Type B pancreatic cell (in vitro differentiated cells): ENCODE results near the gene EFEMP2. TPM values are rescaled to one million over a fixed set of nuclear protein-coding genes. Genes with fewer than 3 reads are reported as not detected.
A peak's percentile ranks its signal among the peaks of the same experiment; 100 is the strongest.

Experiments used
- DNase-seq: peaks from one replicate; pipeline ENCODE4 v3.0.0; 2021; ENCODE audit warnings: mixed read lengths; ENCODE audit not compliant: unreplicated experiment; ENCODE audit errors: extremely low spot score
- H3K27ac Mint-ChIP-seq: 2 replicates; pipeline ENCODE4 v1.8.0; 2021; ENCODE audit warnings: mild to moderate bottlenecking, mixed read lengths
- H3K27me3 Mint-ChIP-seq: 2 replicates; pipeline ENCODE4 v1.8.0; 2021; ENCODE audit warnings: mixed read lengths
- H3K36me3 Mint-ChIP-seq: 2 replicates; pipeline ENCODE4 v1.8.0; 2021; ENCODE audit warnings: mixed read lengths
- H3K4me1 Mint-ChIP-seq: one replicate; pipeline ENCODE4 v1.8.0; 2021; ENCODE audit warnings: mixed read lengths; ENCODE audit not compliant: unreplicated experiment
- H3K4me3 Mint-ChIP-seq: 2 replicates; pipeline ENCODE4 v1.8.0; 2021; ENCODE audit warnings: mild to moderate bottlenecking, mixed read lengths
- H3K9me3 Mint-ChIP-seq: 2 replicates; pipeline ENCODE4 v1.8.0; 2021; ENCODE audit warnings: mixed read lengths
- total RNA-seq: library from RNA; stranded (reverse); gene quantifications from 2 replicates; pipeline ENCODE4 v1.2.1, GENCODE V29; 2021; ENCODE audit warnings: low replicate concordance
- TF ChIP-seq, protein P1 (sequence below): fragments of 200-600 bp; sonication (generic); conservative IDR thresholded peaks from 2 replicates; pipeline ENCODE4 v1.5.0; 2021; ENCODE audit warnings: antibody characterized with exemption, mild to moderate bottlenecking

EFEMP2 gene
- total RNA-seq, 1 donor from 2014 or later, result 24.5 TPM

DNA sequence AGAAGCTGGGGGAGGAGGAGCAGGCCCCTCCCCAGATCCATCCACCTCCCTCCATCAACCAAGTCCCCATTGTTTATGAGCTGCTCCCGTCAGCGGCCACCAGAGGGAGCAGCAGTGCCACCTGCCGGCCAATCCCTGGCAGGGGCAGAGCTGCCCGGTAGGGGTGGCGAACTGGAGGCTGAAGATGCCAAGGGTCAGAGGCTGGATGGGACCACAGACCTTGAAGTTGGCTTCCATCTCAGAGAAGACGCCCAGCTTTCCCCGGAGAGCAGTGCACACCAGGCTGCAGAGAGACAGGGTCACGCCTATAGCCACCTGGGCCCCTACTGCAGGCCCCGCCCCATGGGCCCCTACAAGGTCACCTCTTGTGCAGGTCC lies 12.1 kb upstream of the EFEMP2 start:
- peaks cover 23% of the 10 kb centered on the region for H3K4me1 Mint-ChIP-seq
- peaks cover 5% of the 10 kb centered on the region for H3K36me3 Mint-ChIP-seq
- TF ChIP-seq, protein P1, sequence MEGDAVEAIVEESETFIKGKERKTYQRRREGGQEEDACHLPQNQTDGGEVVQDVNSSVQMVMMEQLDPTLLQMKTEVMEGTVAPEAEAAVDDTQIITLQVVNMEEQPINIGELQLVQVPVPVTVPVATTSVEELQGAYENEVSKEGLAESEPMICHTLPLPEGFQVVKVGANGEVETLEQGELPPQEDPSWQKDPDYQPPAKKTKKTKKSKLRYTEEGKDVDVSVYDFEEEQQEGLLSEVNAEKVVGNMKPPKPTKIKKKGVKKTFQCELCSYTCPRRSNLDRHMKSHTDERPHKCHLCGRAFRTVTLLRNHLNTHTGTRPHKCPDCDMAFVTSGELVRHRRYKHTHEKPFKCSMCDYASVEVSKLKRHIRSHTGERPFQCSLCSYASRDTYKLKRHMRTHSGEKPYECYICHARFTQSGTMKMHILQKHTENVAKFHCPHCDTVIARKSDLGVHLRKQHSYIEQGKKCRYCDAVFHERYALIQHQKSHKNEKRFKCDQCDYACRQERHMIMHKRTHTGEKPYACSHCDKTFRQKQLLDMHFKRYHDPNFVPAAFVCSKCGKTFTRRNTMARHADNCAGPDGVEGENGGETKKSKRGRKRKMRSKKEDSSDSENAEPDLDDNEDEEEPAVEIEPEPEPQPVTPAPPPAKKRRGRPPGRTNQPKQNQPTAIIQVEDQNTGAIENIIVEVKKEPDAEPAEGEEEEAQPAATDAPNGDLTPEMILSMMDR, result peak; percentile 99
- H3K4me3 Mint-ChIP-seq, result peak overlapping the region; percentile 79
- peak overlapping the region; percentile 43 for H3K27ac Mint-ChIP-seq
- no peak for DNase-seq
- no peaks in the 10 kb centered on the region for H3K9me3 Mint-ChIP-seq
- H3K27me3 Mint-ChIP-seq, result peaks cover 2% of the 10 kb centered on the region

DNA sequence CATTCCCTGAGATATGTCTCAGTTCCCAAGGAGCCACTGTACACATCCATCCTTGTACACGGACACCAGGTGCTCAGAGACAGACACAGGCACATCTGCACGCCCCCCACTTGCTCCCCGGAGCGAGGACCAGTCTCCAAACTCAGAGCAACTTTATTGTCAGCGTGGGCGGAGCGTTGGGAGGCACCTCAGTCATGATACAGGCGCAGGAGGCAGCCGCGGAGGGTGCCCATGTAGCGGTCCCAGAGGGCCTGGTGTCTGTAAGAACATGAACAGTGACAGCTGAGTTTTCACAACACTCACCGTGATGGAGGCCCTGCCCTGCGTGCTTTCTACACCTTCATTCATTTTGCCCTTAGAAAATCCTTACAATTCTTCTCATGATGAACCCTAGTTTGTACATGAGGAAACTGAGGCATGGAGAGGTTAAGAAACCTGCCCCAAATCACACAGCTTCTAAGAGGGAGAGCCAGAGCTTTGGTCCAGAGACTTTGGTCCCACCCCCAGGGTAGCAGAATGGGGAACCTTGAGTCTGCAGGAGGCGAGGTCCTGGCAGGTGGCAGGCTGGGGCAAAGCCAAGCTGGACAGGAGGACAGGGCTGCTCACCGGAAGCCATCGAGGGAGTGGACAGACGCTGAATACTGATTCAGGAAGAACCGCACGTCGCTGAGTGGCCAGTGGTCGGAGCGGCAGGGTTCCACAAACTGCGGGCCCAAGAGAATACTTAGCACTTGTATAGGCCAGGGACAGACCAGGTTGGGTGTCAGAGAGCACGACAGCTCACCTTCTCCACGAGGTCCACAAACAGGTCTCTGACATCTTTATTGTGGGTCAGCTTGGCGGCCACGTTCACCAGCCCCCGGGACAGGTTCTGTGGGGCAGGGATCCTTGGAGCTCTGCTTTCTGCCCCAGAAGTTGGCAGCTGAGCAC lies 11.5 kb upstream of the EFEMP2 start:
- H3K4me1 Mint-ChIP-seq, result peaks cover 17% of the 10 kb centered on the region
- DNase-seq, result no peak
- peak overlapping the region; percentile 79 for H3K4me3 Mint-ChIP-seq
- no peaks in the 10 kb centered on the region for H3K27me3 Mint-ChIP-seq
- TF ChIP-seq, protein P1, result no peak
- H3K9me3 Mint-ChIP-seq, result no peaks in the 10 kb centered on the region
- peak overlapping the region; percentile 43 for H3K27ac Mint-ChIP-seq
- H3K36me3 Mint-ChIP-seq, result peaks cover 5% of the 10 kb centered on the region

DNA sequence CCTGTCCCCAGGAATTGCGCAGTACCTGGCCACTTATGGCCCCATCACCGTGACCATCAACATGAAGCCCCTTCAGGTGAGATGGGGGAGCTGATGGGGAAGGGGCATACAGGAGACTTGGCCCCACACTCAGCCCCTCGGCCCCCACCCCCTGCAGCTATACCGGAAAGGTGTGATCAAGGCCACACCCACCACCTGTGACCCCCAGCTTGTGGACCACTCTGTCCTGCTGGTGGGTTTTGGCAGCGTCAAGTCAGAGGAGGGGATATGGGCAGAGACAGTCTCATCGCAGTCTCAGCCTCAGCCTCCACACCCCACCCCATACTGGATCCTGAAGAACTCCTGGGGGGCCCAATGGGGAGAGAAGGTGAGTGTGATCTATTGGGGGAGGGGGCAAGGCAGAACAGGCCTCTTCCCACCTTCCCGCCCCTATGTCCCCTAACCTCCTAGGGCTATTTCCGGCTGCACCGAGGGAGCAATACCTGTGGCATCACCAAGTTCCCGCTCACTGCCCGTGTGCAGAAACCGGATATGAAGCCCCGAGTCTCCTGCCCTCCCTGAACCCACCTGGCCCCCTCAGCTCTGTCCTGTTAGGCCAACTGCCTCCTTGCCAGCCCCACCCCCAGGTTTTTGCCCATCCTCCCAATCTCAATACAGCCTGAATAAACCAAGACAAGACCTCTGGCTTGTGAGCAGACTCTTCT lies 10.6 kb upstream of the EFEMP2 start:
- Mint-ChIP-seq H3K4me1 (peaks cover 13% of the 10 kb centered on the region), H3K27ac (no peak overlapping the region), H3K27me3 (no peaks in the 10 kb centered on the region), H3K9me3 (no peaks in the 10 kb centered on the region), H3K4me3 (no peak overlapping the region), H3K36me3 (peaks cover 5% of the 10 kb centered on the region)
- no peak for DNase-seq
- TF ChIP-seq, protein P1, result no peak

DNA sequence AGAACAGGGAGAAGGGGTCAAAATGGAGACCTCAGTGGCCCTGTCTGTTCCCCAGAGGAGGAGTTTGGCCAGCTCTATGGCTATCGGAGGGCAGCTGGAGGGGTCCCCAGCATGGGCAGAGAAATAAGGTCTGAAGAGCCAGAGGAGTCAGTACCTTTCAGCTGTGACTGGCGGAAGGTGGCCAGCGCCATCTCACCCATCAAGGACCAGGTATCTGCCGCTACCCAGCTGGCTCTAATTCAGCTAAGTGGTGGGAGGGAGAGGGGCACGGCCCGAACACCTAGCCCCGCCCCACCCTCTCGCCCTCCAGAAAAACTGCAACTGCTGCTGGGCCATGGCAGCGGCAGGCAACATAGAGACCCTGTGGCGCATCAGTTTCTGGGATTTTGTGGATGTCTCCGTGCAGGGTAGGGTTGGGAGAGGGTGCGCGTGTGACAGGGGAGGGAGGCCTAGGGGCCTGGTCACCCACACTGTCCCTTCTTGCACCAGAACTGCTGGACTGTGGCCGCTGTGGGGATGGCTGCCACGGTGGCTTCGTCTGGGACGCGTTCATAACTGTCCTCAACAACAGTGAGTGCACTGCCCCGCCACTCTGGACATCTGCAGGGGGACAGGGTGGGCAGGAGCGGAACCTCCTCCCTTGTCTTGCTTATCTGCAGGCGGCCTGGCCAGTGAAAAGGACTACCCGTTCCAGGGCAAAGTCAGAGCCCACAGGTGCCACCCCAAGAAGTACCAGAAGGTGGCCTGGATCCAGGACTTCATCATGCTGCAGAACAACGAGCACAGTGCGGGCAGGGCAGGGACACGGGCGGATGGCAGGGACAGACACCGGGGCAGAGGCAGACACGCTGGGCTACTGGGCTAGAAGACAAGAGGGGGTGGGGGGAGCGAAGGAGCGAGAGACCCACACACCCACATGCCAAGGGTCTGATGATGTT lies 9.8 kb upstream of the EFEMP2 start:
- no peak for DNase-seq
- Mint-ChIP-seq H3K27ac (peak overlapping the region; percentile 53), H3K36me3 (peaks cover 5% of the 10 kb centered on the region)

More for the DNA sequence above, 9.8 kb upstream of the EFEMP2 start:
- H3K27me3 Mint-ChIP-seq, result no peaks in the 10 kb centered on the region
- no peaks in the 10 kb centered on the region for H3K9me3 Mint-ChIP-seq
- H3K4me1 Mint-ChIP-seq, result peaks cover 13% of the 10 kb centered on the region
- TF ChIP-seq, protein P1, result no peak
- no peak overlapping the region for H3K4me3 Mint-ChIP-seq
